GM19467 (cell line): ENCODE results near the gene SLC9A3.

Source experiments
- ATAC-seq: cut with Tn5 transposase; IDR thresholded peaks from one replicate; pipeline ENCODE4 v1.9.1; 2021; ENCODE audit warnings: mild to moderate bottlenecking, moderate library complexity; ENCODE audit not compliant: unreplicated experiment

Gene SLC9A3

DNA sequence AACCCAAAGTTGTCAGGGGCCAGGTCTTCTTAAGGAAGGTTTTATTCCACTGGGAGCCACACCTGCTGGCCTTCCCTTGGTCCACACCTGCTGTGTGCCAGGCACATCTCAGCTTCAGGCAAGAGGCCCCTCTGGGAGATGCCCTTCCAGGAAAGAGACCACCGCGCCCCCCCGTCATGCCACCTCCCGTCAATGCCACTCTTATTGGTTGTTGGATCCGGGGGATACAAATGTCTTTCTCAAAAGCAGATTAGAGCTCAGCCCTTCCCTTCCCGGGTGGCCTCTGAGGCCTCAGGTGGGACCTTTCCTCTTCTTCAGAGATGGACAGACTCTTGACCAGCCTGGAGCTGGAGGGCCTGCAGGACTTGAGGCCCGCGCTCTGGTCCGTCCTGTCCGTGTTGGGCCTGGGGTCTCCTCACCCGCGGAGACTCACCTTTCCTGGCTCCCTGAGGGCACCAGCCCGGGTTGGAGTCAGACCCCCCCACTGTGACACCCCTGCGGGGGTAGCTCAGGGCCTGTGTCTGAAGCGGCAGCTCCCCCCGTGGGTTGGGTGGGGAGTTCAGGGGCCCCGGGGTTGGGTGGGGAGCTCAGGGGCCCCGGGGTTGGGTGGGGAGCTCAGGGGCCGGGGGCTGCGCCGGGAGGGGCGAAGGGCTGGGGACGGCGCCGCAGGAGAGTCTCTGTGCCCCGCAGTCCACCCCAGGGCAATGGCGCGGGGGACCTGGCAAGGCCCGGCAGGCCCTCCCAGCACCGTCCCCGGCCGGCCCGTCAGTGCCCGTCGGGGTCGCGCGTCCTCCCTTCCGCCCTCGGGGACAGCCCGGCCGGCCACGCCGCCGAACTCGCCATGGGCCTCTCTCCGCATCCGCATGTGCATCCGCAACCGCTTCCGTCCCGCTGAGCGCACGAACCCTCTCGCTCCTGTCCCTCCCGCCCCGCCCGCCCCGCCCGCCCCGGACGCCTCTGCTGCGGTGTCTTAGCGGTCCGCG lies 3.7 kb upstream of the SLC9A3 start:
- ATAC-seq, result no peak

DNA sequence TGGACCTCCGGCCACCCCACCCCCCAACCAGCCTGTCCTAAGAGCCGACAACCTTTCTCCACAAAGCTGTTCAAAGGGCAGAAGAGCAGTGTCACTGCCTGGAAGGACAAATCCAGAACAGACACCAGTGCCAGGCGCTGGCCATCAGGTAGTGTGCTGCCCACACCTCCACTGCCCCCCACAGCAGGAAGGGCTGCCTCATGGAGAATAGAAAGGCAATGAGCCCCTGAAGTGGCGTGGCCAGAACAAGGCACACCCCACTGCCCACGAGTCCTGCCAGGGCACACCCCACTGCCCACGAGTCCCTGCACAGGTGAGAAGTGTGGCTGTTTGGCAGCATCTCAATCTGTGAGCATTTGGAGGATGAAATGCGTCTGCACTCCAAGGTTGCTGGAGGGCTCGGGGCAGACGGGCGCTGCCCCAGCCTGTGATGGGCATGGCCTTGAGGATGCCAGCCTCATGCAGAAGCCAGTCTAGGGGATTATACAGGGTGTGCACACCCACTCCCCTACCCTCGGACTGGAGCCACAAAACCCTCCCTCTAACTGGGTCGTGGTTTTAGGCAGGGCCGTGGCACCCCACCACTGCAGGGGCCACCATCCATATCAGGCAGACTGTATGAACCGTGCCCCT lies 2.3 kb upstream of the SLC9A3 start:
- ATAC-seq, result no peak

DNA sequence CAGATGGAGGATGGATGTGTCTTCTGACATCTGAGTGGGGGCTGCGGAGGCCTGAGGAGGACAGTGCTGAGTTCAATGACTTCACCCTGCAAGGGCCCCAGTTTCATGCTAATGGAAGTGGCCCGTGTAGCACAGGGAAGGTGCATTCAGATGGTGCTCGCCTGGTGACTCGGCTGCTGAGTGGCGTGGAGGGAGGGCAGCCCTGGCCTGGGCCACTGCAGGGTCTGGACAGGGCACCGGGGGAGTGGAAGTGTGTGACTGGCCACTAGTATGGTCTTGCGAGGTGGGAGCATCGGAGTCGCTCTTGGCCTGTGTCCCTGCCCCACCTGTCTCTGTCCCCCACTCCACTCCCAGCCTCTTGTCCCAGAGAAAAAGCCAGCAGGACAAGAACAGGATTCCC lies 1.7 kb upstream of the SLC9A3 start:
- ATAC-seq, result no peak

DNA sequence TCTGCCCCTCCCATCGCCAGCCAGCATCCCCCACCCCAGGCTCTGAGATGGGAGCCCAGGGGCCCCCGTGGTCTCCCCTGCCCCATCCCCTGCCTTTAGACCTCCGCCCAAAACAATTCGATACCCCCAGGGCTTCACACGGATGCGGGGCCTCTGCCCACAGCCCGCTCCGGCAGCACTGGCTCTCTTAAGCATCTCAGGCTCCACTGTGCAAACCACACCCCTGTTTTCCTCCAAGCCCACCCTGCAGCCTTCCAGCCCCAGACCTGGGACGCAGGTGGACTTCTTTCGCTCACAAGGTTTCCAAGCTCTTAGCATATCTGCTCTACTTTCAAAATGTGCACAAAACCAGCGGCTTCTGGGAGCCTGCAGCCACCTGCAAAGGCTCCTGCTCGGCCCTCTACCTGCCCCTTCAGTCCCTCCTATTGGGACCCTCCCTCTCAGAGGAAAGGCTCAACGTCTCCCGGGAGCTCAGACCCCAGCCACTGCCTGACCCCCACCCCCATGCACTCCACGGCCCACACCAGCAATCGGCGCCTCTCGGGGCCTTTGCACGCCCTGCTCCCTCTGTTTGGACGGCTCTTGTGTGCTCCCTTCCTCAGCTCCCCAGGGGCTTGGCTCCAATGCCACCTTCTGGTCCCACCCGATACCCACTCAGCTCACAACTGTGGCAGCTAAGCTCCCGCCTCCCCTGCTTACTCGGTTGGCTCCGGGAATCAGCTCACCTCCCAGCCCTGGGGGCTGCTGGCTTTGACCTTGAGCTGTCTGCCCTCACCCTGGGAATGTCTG lies 918 bp upstream of the SLC9A3 start:
- no peak for ATAC-seq

GRCh38 chr5:523441-524222 lies 617 bp downstream of the SLC9A3 start:
- ATAC-seq, result no peak

DNA sequence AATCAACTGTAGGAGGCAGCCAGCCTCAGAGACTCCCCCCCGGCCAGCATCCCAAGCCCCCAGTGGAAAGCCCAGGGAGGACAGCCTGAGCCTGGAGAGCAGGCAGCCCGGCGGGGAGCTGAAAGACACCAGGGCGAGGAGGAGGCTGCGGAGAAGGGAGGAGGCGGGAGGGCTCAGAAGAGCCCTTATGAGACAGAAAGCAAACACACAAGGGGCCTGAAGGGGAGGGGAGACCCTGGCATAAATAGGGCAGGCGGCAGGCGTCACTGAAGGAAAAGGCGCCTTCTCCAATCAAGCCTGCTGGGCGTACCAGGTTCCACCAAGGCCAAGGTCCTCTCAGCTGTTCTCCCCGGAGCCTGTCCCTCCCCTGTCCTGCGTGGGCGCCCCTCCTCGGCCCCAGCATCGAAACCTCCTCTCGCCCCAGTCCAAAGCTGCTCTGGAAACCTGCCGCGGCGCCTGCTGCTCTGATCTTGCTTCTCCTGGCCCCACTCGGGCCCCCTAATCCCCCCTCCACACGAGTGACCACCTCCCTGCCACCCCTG lies 1.3 kb downstream of the SLC9A3 start:
- ATAC-seq, result no peak

DNA sequence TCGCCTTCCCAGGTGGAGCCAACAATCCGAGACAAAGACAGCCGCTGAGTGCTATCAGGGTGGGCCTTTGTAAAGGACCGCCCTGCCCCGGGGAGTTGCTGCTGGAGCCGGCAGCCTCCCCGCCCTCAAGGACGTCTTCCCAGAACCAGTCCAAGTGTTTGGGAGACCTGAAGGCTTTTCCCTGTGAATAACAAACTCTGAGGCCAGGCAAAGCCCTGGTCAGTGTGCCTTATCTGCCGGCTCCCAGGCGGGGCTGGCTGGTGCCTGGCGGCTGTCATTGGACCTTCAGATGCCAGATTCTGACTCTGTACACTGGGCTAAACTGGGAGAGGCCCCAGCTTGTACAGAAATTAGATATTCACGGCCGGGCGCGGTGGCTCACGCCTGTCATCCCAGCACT lies 2.1 kb downstream of the SLC9A3 start:
- ATAC-seq, result no peak

GRCh38 chr5:521680-522079 lies 2.6 kb downstream of the SLC9A3 start:
- ATAC-seq, result no peak

DNA sequence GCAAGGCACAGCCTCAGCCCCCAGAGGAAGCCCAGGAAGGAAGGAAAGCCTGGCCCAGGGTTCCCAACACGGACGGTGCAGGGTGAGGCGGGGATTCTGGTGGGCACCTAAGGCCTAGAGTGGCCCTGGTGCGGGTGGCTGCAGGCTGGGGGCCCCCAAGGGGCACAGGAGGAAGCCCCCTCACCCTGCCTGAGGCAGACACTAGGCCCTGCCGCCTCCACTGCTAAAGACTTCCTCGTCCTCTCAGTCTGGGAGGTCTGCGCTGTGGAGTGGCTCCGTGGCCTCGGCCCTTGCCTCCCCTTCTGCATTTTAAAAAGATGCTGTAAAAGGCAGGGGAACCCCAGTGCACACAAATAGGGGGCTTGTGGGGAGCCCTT lies 3.4 kb downstream of the SLC9A3 start:
- no peak for ATAC-seq

- no peak for ATAC-seq
Observed at GRCh38 chr5:520196-520849, 3.9 kb downstream of the SLC9A3 start.

DNA sequence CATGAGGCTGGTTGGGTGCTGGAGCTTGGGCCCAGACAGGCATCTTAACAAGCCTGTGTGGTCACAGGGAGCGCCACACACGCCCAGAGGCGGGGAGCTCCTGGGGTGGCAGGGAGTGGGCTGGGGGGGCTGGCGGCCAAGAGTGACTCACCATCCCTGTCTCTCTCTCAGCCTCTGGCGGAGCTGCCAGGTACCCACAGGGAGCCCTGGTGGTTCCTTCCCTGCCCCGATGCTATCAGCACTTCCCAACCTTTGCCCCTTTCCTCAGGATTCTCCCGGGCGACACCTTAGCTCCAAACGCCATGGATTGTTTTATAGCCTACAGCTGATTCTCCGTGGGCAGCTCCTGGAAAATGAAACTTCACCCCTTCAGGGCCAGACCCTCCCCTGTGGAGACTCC lies 5.5 kb downstream of the SLC9A3 start:
- ATAC-seq, result no peak

DNA sequence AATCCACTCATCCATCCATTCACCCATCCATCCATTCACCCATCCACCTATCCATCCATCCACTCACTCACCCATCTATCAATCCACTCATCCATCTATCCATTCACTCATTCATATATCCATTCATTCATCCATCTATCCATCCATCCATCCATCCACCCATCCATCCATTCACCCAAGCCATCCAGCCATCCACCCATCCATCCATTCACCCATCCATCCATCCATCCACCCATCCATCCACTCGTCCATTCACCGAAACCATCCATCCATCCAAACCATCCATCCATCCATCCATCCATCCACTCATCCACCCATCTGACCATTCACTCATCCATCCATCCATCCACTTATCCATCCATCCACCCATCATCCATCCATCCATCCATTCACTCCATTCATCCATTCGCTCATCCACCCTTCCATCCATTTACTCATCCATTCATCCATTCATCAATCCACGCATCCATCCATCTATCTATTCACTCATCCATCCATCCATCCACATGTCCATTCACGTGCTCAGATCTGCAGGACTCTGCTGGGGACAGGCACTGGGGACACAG lies 6.6 kb downstream of the SLC9A3 start:
- no peak for ATAC-seq

GRCh38 chr5:516980-517379 lies 7.3 kb downstream of the SLC9A3 start:
- no peak for ATAC-seq

- no peak for ATAC-seq
Observed at GRCh38 chr5:516338-516925, 7.8 kb downstream of the SLC9A3 start.

DNA sequence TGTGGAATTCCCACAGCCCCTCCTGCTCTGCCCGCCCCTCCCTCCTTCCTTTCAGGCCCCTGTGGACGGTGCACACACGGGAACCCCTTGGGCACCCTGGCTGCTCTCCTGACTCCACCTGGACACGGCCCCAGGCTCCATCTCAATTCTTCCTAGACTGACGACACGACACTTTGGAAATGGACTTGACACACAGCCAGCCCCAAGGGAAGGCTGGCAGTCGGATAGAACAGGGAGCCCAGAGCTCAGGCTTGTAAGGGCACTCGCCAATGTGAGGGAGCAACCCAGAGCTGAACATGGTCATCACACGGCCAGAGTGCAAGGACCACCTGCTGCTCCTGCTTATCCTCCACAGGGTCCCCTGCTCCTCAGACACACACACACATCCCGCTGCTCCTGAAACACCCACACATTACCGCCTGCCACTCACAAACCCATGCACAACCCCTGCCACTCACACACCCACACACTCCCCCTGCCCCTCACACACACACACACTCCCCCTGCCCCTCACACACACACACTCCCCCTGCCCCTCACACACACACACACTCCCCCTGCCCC lies 8.9 kb downstream of the SLC9A3 start:
- no peak for ATAC-seq

DNA sequence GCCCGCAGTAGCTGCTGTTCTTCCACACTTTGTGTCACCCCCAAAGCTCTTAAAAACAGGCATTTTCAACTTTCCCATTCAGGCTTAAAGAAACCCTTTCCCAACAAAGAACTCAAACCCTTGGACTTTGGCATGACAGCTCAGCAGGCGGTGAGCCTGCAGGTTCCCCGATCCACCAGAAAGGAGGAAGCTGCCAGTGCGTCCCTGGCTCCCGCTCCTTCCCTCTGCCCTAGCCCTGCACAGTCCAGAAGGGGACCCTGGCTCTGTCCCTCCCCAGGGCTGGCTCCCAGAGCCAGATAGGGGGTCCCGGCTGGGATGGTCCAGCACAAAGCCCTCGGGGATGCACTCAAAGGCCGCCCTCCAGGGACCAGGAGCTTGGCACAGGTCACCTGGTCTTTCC lies 9.6 kb downstream of the SLC9A3 start:
- ATAC-seq, result no peak

DNA sequence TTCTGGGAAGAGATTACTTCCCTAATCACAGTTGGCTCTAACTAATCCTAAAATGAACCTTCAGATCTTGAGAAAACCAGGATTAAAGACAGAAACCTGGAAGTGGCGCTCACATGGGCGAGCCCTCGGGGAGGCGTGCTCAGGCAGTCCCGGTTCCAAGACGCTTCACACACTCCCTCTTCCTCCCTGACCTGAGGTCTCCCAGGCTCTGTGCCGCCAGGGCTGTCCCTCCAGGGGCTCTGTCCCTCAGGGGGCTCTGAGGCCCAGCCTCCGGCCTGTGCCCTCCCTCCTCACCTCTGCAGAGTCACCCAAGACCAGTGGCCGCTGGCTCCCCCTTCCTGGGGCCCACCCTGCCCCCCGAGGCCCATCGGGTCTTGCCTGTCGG lies 10.2 kb downstream of the SLC9A3 start:
- no peak for ATAC-seq

GRCh38 chr5:513216-514100 lies 10.8 kb downstream of the SLC9A3 start:
- ATAC-seq, result no peak
